GM12872 (cell line): ENCODE data around the gene B4GALNT2.

Experiments used
- TF ChIP-seq, protein P1 (sequence below): IDR thresholded peaks from 3 replicates; pipeline ENCODE4 v1.5.1; 2011; ENCODE audit warnings: low read depth, mild to moderate bottlenecking, low read length, moderate library complexity; ENCODE audit not compliant: insufficient read depth

Gene B4GALNT2

GRCh38 chr17:49201481-49201927 lies 68.9 kb downstream of the B4GALNT2 start:
- TF ChIP-seq, protein P1, sequence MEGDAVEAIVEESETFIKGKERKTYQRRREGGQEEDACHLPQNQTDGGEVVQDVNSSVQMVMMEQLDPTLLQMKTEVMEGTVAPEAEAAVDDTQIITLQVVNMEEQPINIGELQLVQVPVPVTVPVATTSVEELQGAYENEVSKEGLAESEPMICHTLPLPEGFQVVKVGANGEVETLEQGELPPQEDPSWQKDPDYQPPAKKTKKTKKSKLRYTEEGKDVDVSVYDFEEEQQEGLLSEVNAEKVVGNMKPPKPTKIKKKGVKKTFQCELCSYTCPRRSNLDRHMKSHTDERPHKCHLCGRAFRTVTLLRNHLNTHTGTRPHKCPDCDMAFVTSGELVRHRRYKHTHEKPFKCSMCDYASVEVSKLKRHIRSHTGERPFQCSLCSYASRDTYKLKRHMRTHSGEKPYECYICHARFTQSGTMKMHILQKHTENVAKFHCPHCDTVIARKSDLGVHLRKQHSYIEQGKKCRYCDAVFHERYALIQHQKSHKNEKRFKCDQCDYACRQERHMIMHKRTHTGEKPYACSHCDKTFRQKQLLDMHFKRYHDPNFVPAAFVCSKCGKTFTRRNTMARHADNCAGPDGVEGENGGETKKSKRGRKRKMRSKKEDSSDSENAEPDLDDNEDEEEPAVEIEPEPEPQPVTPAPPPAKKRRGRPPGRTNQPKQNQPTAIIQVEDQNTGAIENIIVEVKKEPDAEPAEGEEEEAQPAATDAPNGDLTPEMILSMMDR: no peak

DNA sequence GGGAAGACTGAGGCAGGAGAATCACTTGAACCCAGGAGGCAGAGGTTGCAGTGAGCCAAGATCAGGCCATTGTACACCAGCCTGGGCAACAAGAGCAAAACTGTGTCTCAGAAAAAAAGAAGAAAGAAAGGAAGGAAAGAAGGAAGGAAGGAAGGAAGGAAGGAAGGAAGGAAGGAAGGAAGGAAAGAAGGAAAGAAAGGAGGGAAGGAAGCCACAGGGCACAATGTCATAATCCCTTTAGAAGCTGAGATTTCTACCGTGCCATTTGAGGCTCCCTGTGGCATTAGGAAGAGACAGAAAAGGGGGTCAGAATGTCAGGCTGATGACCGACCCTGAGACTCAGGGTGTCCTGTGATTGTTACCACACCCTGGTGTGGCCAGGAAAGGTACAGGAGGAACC lies 71.2 kb downstream of the B4GALNT2 start:
- TF ChIP-seq, protein P1: no peak

DNA sequence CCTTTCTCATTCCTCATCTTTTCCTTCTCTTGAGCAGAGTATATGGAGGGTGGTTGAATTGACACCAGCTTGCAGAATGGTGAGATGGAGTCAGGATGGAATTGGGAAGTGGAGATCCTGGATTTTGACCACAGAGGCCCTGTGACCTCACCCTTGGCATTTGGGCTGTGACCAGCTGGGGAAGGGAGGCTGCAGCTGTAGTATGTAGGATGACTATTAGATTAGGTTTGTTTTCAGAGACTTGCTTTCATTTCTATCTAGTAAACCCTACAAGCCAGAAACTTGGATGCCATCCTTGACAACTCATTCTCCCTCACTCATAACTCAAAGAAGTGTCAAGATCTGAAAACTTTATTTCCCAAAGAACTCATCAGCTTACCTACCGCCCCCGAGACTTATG lies 71.9 kb downstream of the B4GALNT2 start:
- TF ChIP-seq, protein P1: no peak

- TF ChIP-seq, protein P1: no peak
Measured at GRCh38 chr17:49209061-49209571, 76.5 kb downstream of the B4GALNT2 start.

DNA sequence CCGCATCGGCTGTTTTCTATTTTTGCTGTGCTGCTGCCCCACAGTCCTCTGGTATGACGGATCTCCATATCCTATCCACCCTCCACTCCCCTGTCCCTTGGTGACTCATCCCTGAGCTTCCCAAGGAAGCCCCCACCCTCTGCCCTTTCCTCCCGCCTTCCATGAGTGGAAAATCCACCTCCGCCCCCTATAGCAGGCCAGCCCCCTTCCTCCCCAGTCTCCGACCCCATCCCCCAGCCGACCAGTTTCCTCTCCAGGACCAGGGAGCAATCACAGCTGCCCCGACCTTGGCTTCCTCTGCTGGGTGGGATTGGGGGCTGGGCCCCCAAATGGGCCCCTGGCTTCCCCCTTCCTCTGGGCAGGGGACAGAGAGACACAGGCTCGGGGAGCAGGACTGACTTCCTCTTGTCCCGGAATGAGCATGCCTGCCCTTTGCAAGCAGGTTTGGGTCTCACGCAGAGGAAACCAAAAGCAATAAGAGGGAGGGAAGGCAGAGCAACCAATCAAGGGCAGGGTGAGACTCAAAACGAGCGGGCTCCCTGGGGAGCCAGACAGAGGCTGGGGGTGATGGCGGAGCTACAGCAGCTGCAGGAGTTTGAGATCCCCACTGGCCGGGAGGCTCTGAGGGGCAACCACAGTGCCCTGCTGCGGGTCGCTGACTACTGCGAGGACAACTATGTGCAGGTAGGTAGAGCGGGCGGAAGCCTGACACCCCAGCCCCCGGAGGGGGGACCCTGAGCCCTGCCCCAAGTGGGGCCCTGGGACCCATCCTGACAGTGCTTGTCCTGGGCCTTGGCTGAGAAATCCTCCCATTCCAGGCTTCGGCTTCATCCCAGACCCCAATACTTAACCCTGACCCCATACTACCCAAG lies 77.8 kb downstream of the B4GALNT2 start, which contains the start of the genes ABI3 and GNGT2:
TSS of gene ABI3 (plus strand) at position 550 of the 872 bp plus-strand sequence. CDS start at position 568, 18 bp downstream.
TSS of gene GNGT2 (minus strand) at position 417 of the 872 bp plus-strand sequence. CDS start 3,152 bp downstream, outside the sequence.
- TF ChIP-seq, protein P1: no peak

DNA sequence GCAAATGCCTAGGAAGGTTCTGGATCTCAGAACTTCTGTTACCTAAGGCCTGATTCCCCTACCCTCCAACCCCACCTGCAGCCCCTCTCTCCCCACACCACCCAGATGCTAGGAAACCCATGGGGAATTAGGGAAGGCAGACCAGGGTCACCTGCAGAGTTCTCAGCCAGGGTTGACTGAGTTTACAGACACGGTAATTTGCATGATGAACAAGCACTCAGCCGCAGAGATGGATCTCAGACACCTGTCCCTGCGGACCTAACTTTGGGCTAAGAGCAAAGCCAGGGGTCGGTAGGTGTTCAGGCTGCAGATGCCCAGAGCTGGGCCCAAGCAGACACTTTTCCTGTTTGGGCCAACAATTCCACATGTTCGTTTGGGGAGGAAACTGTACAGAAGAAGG lies 80.8 kb downstream of the B4GALNT2 start:
- TF ChIP-seq, protein P1: no peak

DNA sequence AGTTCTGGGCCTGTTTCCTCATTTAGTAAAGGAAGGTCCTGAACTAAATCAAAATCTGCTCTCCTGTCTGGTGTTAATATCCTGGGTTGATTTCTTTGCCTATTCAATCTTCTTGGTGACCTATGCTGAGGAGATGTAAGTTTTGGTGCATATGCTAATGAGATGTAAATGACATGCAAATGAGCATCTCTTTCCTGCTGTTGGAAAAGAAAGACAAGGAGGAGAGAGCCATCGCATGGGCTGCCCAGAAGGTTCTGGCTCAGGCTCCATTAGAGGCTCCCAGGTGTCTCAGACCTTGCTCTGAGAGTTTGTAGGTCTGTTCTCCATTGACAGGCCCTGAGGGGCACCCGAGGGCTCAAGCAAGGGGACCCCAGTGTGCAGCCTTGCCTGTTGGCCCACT lies 81.3 kb downstream of the B4GALNT2 start:
- TF ChIP-seq, protein P1: no peak
